HepG2 (cell line): ENCODE data around the gene CYP2W1. TPM values are rescaled to one million over a fixed set of nuclear protein-coding genes. Genes with fewer than 3 reads are reported as not detected.

ENCODE experiments used
- CREB1 ChIP-seq, 2 experiments: fragments of 450-650 bp in 1 of 2; IDR thresholded peaks; 2 replicates each; pipeline ENCODE4 v1.6.1; 2016 to 2017; ENCODE audit warnings: control low read depth in 1 of 2, mild to moderate bottlenecking in 1 of 2, missing compliant biosample characterization in 1 of 2, missing genetic modification characterization in 1 of 2
- FOSL1 ChIP-seq: sonication (generic); formaldehyde crosslinking; IDR thresholded peaks from 2 replicates; pipeline ENCODE4 v1.9.0; 2021; ENCODE audit warnings: missing genetic modification reagents, borderline replicate concordance
- IRF2 ChIP-seq: IDR thresholded peaks from 2 replicates; pipeline ENCODE4 v1.6.1; 2018; ENCODE audit warnings: missing genetic modification reagents, missing compliant biosample characterization
- NR2F6 ChIP-seq, 2 experiments: IDR thresholded peaks; 2 replicates each; pipeline ENCODE4 v1.6.1; 2016; ENCODE audit warnings: antibody characterized with exemption in 1 of 2, mild to moderate bottlenecking in 1 of 2
- PHF8 ChIP-seq: sonication (generic); formaldehyde crosslinking; IDR thresholded peaks from 2 replicates; pipeline ENCODE4 v1.5.0; 2020; ENCODE audit warnings: missing genetic modification reagents
- RAD21 ChIP-seq: fragments of 450-650 bp; formaldehyde crosslinking; IDR thresholded peaks from 2 replicates; pipeline ENCODE4 v1.5.0; 2020; ENCODE audit warnings: mild to moderate bottlenecking
- RARA ChIP-seq: IDR thresholded peaks from 2 replicates; pipeline ENCODE4 v1.6.1; 2016; ENCODE audit warnings: missing genetic modification reagents, missing compliant biosample characterization
- SKI ChIP-seq: fragments of 450-650 bp; IDR thresholded peaks from one replicate; pipeline ENCODE4 v1.6.1; 2018; ENCODE audit warnings: mild to moderate bottlenecking; ENCODE audit not compliant: partially characterized antibody
- SYNCRIP ChIP-seq: fragments of 200-400 bp; formaldehyde crosslinking; IDR thresholded peaks from 2 replicates; pipeline ENCODE4 v1.6.1; 2018; ENCODE audit warnings: mild to moderate bottlenecking, low read depth, low read length; ENCODE audit not compliant: insufficient read depth
- TEAD3 ChIP-seq: optimal IDR thresholded peaks from 2 replicates; pipeline ENCODE3; 2016; ENCODE audit warnings: borderline replicate concordance
- ZBTB21 ChIP-seq: sonication (generic); formaldehyde crosslinking; IDR thresholded peaks from 2 replicates; pipeline ENCODE4 v1.4.0; 2020; ENCODE audit warnings: missing genetic modification reagents
- ZC3H4 ChIP-seq: sonication (generic); formaldehyde crosslinking; IDR thresholded peaks from 2 replicates; pipeline ENCODE4 v1.4.0; 2020; ENCODE audit warnings: missing genetic modification reagents, borderline replicate concordance
- ZNF292 ChIP-seq: sonication (generic); formaldehyde crosslinking; IDR thresholded peaks from 2 replicates; pipeline ENCODE4 v1.8.1; 2022; ENCODE audit warnings: mild to moderate bottlenecking, low read depth, missing genetic modification reagents, borderline replicate concordance
- ZNF33A ChIP-seq: sonication (generic); formaldehyde crosslinking; IDR thresholded peaks from 2 replicates; pipeline ENCODE4 v1.5.1; 2020; ENCODE audit warnings: missing genetic modification reagents, mild to moderate bottlenecking, moderate library complexity, borderline replicate concordance
- ZNF543 ChIP-seq: sonication (generic); formaldehyde crosslinking; IDR thresholded peaks from 2 replicates; pipeline ENCODE4 v1.4.0; 2020; ENCODE audit warnings: mild to moderate bottlenecking, missing genetic modification reagents
- ZNF563 ChIP-seq: sonication (generic); formaldehyde crosslinking; IDR thresholded peaks from 2 replicates; pipeline ENCODE4 v1.8.0; 2022; ENCODE audit warnings: mild to moderate bottlenecking, moderate library complexity, missing genetic modification reagents
- ZNF619 ChIP-seq: sonication (generic); formaldehyde crosslinking; IDR thresholded peaks from 2 replicates; pipeline ENCODE4 v1.4.0; 2020; ENCODE audit warnings: mild to moderate bottlenecking, missing genetic modification reagents
- ZNF720 ChIP-seq: sonication (generic); formaldehyde crosslinking; IDR thresholded peaks from 2 replicates; pipeline ENCODE4 v1.4.0; 2020; ENCODE audit warnings: missing genetic modification reagents
- ZNF768 ChIP-seq: sonication (generic); formaldehyde crosslinking; IDR thresholded peaks from 2 replicates; pipeline ENCODE4 v1.4.0; 2020; ENCODE audit warnings: missing genetic modification reagents
- ZNF780A ChIP-seq: sonication (generic); formaldehyde crosslinking; IDR thresholded peaks from 2 replicates; pipeline ENCODE4 v1.8.0; 2022; ENCODE audit warnings: mild to moderate bottlenecking, missing genetic modification reagents, moderate library complexity
- ZNF841 ChIP-seq: sonication (generic); formaldehyde crosslinking; IDR thresholded peaks from 2 replicates; pipeline ENCODE4 v1.8.1; 2023; ENCODE audit warnings: missing genetic modification reagents, borderline replicate concordance
- ZNF878 ChIP-seq: sonication (generic); formaldehyde crosslinking; IDR thresholded peaks from 2 replicates; pipeline ENCODE4 v1.8.1; 2023; ENCODE audit warnings: mild to moderate bottlenecking, missing genetic modification reagents, moderate library complexity
- polyA plus RNA-seq, 8 experiments: library from polyadenylated mRNA; depleted of rRNA in 3 of 8; stranded (reverse) in 7 of 8; unstranded in 1 of 8; fragments of >200 nt; fragmentation: Illumina TruSeq in 4 of 8; extraction: Trizol in 4 of 8; gene quantifications; 2 replicates each; pipeline versions ENCODE4 v1.2.1 to v1.2.3, GENCODE V29; 2011 to 2016; ENCODE audit warnings: low read depth in 4 of 8, missing spikeins in 1 of 8, mixed read lengths in 1 of 8; ENCODE audit not compliant: insufficient read depth in 1 of 8
- total RNA-seq, 5 experiments: library from RNA; depleted of rRNA; stranded (reverse); fragments of >200 nt; fragmentation: Illumina TruSeq; extraction: Trizol; gene quantifications; 2 replicates each; pipeline ENCODE4 v1.2.3, GENCODE V29; 2016; ENCODE audit warnings: low read depth in 1 of 5
- TF ChIP-seq, protein P1 (sequence below): sonication (generic); formaldehyde crosslinking; conservative IDR thresholded peaks from 2 replicates; pipeline ENCODE4 v1.4.0; 2020; ENCODE audit warnings: missing genetic modification reagents
- TF ChIP-seq, protein P2 (sequence below): sonication (generic); formaldehyde crosslinking; IDR thresholded peaks from 2 replicates; pipeline ENCODE4 v1.5.0; 2020; ENCODE audit warnings: missing genetic modification reagents
- TF ChIP-seq, protein P3 (sequence below): sonication (generic); formaldehyde crosslinking; IDR thresholded peaks from 2 replicates; pipeline ENCODE4 v1.5.0; 2020; ENCODE audit warnings: mild to moderate bottlenecking, missing genetic modification reagents

CYP2W1 gene
- total and polyA plus RNA-seq, 2 of the 13 experiments (the other 11 are each of a cell fraction or from before 2014, with no cell fraction given), result 19.5 to 31.7 TPM

- TF ChIP-seq PHF8 (CRISPR knock-in tag) (peak; percentile 79), RAD21 (no peak; the same call in 1 of the 2 replicates), NR2F6 (IDR thresholded peaks at IDR 0.05) (peak; percentile 51; the same call in 1 of the 2 replicates), NR2F6 (CRISPR knock-in tag; IDR thresholded peaks at IDR 0.05) (peak; percentile 15; the same call in 1 of the 2 replicates), ZNF292 (CRISPR knock-in tag) (no peak), CREB1 (IDR thresholded peaks at IDR 0.05) (no peak), CREB1 (CRISPR knock-in tag; IDR thresholded peaks at IDR 0.05) (no peak), FOSL1 (CRISPR knock-in tag) (no peak; the same call in 1 of the 2 replicates), ZNF768 (CRISPR knock-in tag) (peak; percentile 45; the same call in 1 of the 2 replicates), SKI (no peak), ZNF543 (CRISPR knock-in tag) (peak; percentile 57; the same call in 1 of the 2 replicates), ZNF619 (CRISPR knock-in tag) (no peak), ZNF720 (CRISPR knock-in tag) (no peak), ZNF780A (CRISPR knock-in tag) (no peak), ZC3H4 (CRISPR knock-in tag) (no peak), ZNF841 (CRISPR knock-in tag) (no peak; the same call in 1 of the 2 replicates), ZBTB21 (CRISPR knock-in tag) (no peak), RARA (CRISPR knock-in tag) (peak; percentile 21; the same call in 1 of the 2 replicates), SYNCRIP (no peak), ZNF33A (CRISPR knock-in tag) (no peak), IRF2 (CRISPR knock-in tag) (peak; percentile 29; the same call in 1 of the 2 replicates), ZNF878 (CRISPR knock-in tag) (no peak), ZNF563 (CRISPR knock-in tag) (peak; percentile 35; the same call in 1 of the 2 replicates), TEAD3 (peak; percentile 73)
- TF ChIP-seq, protein P1, sequence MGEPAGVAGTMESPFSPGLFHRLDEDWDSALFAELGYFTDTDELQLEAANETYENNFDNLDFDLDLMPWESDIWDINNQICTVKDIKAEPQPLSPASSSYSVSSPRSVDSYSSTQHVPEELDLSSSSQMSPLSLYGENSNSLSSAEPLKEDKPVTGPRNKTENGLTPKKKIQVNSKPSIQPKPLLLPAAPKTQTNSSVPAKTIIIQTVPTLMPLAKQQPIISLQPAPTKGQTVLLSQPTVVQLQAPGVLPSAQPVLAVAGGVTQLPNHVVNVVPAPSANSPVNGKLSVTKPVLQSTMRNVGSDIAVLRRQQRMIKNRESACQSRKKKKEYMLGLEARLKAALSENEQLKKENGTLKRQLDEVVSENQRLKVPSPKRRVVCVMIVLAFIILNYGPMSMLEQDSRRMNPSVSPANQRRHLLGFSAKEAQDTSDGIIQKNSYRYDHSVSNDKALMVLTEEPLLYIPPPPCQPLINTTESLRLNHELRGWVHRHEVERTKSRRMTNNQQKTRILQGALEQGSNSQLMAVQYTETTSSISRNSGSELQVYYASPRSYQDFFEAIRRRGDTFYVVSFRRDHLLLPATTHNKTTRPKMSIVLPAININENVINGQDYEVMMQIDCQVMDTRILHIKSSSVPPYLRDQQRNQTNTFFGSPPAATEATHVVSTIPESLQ (CRISPR knock-in tag), result no peak
- TF ChIP-seq, protein P2, sequence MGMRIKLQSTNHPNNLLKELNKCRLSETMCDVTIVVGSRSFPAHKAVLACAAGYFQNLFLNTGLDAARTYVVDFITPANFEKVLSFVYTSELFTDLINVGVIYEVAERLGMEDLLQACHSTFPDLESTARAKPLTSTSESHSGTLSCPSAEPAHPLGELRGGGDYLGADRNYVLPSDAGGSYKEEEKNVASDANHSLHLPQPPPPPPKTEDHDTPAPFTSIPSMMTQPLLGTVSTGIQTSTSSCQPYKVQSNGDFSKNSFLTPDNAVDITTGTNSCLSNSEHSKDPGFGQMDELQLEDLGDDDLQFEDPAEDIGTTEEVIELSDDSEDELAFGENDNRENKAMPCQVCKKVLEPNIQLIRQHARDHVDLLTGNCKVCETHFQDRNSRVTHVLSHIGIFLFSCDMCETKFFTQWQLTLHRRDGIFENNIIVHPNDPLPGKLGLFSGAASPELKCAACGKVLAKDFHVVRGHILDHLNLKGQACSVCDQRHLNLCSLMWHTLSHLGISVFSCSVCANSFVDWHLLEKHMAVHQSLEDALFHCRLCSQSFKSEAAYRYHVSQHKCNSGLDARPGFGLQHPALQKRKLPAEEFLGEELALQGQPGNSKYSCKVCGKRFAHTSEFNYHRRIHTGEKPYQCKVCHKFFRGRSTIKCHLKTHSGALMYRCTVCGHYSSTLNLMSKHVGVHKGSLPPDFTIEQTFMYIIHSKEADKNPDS (CRISPR knock-in tag), result no peak
- TF ChIP-seq, protein P3, sequence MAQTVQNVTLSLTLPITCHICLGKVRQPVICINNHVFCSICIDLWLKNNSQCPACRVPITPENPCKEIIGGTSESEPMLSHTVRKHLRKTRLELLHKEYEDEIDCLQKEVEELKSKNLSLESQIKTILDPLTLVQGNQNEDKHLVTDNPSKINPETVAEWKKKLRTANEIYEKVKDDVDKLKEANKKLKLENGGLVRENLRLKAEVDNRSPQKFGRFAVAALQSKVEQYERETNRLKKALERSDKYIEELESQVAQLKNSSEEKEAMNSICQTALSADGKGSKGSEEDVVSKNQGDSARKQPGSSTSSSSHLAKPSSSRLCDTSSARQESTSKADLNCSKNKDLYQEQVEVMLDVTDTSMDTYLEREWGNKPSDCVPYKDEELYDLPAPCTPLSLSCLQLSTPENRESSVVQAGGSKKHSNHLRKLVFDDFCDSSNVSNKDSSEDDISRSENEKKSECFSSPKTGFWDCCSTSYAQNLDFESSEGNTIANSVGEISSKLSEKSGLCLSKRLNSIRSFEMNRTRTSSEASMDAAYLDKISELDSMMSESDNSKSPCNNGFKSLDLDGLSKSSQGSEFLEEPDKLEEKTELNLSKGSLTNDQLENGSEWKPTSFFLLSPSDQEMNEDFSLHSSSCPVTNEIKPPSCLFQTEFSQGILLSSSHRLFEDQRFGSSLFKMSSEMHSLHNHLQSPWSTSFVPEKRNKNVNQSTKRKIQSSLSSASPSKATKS (CRISPR knock-in tag), result no peak
Measured at GRCh38 chr7:983004-983615, at the start of gene CYP2W1 (continued).
